Aortic smooth muscle cell (primary cell): ENCODE data around the gene GLRA3. TPM values are rescaled to one million over a fixed set of nuclear protein-coding genes. Genes with fewer than 3 reads are reported as not detected.

Experiments used
- total RNA-seq: library from RNA; depleted of rRNA; stranded (reverse); fragments of >200 nt; gene quantifications from 2 replicates; pipeline ENCODE4 v1.2.3, GENCODE V29; 2014

The GLRA3 gene
- under 0.01 and 0.13 TPM in 2 replicates for total RNA-seq

GRCh38 chr4:174828845-174829701 lies at the start of gene GLRA3:
GLRA3 (minus strand) TSS chr4:174829247; CDS start chr4:174828811, 436 bp downstream.

Other genes starting within 250 kb of the GLRA3 start
- gene ADAM29, start 89.1 kb upstream of the GLRA3 start, total RNA-seq = not detected in 2 replicates